Activated naive CD4-positive, alpha-beta T cell treated with anti-CD3 and anti-CD28 coated beads, Interleukin-2, amount 50 U/mL, for 24 hours (primary cell): ENCODE results near the gene CPXM1.

ENCODE experiments used
- H3K27ac Mint-ChIP-seq: one replicate; pipeline ENCODE4 v1.8.0; 2021; ENCODE audit warnings: mild to moderate bottlenecking, mixed read lengths
- H3K27me3 Mint-ChIP-seq: one replicate; pipeline ENCODE4 v1.8.0; 2021; ENCODE audit warnings: mixed read lengths
- H3K36me3 Mint-ChIP-seq: one replicate; pipeline ENCODE4 v1.8.0; 2021; ENCODE audit warnings: mixed read lengths
- H3K4me1 Mint-ChIP-seq: one replicate; pipeline ENCODE4 v1.8.0; 2021; ENCODE audit warnings: mixed read lengths
- H3K4me3 Mint-ChIP-seq: one replicate; pipeline ENCODE4 v1.8.0; 2021; ENCODE audit warnings: mild to moderate bottlenecking, mixed read lengths
- H3K9me3 Mint-ChIP-seq: one replicate; pipeline ENCODE4 v1.8.0; 2021; ENCODE audit warnings: mixed read lengths

CPXM1 gene

DNA sequence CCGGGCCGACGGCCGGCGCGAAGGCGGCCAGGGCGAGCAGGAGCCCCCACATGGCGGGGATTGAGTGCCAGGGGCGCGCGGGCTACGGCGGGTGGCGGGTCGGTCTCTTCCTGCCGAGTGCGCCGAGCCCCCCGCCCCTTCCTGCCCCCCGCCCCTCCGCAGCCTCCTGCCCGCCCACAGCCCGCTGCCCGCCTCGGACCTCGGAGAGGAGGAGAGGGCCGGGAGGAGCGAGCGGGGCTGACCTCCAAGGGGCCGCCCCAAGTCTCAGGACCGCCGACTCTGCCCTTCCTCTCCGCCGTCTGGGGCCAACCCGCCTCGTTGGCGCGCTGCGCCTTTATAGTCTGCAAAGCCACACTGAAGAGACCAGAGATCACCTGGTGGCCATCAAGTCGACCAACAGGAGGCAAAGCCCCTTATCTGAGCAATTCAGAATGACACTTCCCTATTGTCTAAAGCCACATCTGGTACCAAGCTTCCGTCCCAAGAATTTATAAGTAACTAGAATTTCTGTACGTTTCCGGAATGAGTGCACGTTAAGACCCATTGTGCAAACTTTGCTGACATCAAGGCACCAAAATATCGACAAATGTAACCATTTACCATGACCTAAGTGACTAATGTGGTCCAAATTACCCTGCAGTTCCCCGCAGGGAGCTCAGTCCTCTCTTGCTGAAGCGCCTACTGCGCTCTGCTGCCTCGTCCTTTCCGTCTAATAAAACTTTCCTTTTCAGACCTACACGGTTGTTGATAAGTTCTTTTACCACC lies at the start of gene CPXM1:
CPXM1 (minus strand) TSS at position 107 of the 765 bp plus-strand sequence; CDS start at position 52, 55 bp downstream.
- H3K4me3 Mint-ChIP-seq, result peak within 1 kb of the TSS; percentile 93
- peaks cover 26% of the 10 kb centered on the region for H3K4me1 Mint-ChIP-seq
- no peaks in the 10 kb centered on the region for H3K9me3 Mint-ChIP-seq
- peak within 1 kb of the TSS; percentile 71 for H3K27ac Mint-ChIP-seq
- H3K27me3 Mint-ChIP-seq, result peaks cover 50% of the 10 kb centered on the region
- H3K36me3 Mint-ChIP-seq, result peaks cover 2% of the 10 kb centered on the region

DNA sequence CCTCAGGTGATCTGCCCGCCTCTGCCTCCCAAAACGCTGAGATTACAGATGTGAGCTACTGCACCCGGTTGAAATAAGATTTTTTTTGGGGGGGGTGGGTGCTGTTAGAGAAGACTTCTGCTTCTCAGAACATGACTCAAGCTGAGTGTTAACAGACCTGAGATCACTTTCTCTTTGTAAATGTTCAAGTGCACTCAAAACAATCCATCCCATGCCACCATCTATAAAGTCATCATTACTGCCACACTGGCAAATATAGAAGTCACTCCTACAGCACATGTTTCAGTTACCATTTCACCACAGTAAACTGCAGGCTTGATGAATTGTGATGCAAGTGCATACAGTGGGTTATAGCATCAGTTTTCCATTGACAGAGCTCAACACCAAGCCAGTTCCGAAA lies 49.1 kb upstream of the CPXM1 start:
- no peaks in the 10 kb centered on the region for H3K27me3 Mint-ChIP-seq

DNA sequence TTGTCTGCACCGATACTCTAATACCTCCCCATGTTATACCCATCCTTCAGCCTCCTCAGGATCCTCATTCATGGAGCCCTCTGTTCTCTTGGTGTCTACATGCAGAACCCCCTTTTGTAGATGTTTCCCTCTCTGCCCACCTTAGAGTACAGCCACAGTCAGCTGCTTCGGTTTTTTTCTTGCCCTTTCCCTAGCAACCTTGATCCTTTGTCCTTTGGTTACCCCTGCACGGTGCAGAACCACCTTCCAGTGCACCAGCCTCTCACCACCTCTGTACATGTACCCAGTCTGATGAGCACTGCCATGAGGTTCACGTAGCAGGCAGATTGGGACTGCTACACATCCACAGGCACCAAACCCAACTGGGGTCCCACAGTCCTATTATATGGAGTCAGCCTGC lies 47.4 kb upstream of the CPXM1 start:
- Mint-ChIP-seq H3K27ac (no peak overlapping the region), H3K36me3 (peaks cover 4% of the 10 kb centered on the region), H3K27me3 (no peaks in the 10 kb centered on the region), H3K4me1 (peaks cover 43% of the 10 kb centered on the region), H3K4me3 (no peak overlapping the region), H3K9me3 (no peaks in the 10 kb centered on the region)

More for the DNA sequence above, 49.1 kb upstream of the CPXM1 start:
- Mint-ChIP-seq H3K27ac (no peak overlapping the region), H3K36me3 (peaks cover 3% of the 10 kb centered on the region), H3K9me3 (no peaks in the 10 kb centered on the region), H3K4me3 (no peak overlapping the region), H3K4me1 (peaks cover 30% of the 10 kb centered on the region)

DNA sequence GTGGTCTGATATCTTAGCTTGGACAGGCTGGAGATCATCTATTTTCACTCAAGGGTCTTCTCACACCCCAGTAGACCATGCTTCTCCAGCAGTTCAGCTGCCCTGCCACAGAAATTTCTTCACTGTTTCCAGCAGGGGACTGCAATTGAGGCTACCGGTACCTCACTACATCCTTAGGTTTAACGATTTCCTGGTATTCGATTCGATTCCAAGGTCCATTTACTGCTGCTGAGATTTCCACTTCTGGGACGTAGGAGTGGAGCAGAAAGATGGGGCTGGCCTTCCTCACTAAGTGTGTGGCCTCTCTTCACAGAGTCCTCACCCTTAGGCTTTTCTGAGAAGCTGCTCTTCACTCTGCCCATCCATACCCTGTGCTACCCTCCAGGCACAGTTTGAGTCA lies 46.3 kb upstream of the CPXM1 start:
- no peak overlapping the region for H3K4me3 Mint-ChIP-seq

DNA sequence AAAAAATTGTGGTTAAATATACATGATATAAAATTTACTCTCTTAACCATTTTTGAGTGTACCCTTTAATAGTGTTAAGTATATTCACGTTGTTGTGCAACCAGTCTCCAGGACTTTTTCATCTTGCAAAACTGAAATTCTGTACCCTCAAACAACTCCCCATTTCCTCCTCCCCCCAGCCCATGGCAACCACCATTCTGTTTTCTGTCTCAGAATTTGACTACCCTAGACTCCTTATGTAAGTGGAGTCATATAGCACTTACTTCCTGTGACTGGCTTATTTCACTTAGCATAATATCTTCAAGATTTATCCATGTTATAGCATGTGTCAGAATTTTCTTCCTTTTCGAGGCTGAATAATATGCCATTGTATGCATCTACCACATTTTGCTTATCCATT lies 45.2 kb upstream of the CPXM1 start:
- no peak overlapping the region for H3K4me3 Mint-ChIP-seq
- H3K27ac Mint-ChIP-seq, result no peak overlapping the region
- H3K27me3 Mint-ChIP-seq, result no peaks in the 10 kb centered on the region
- no peaks in the 10 kb centered on the region for H3K9me3 Mint-ChIP-seq
- H3K36me3 Mint-ChIP-seq, result peaks cover 4% of the 10 kb centered on the region
- peaks cover 37% of the 10 kb centered on the region for H3K4me1 Mint-ChIP-seq

More for the DNA sequence above, 46.3 kb upstream of the CPXM1 start:
- H3K27me3 Mint-ChIP-seq, result no peaks in the 10 kb centered on the region
- H3K4me1 Mint-ChIP-seq, result peaks cover 35% of the 10 kb centered on the region
- no peaks in the 10 kb centered on the region for H3K9me3 Mint-ChIP-seq
- no peak overlapping the region for H3K27ac Mint-ChIP-seq
- peaks cover 4% of the 10 kb centered on the region for H3K36me3 Mint-ChIP-seq

DNA sequence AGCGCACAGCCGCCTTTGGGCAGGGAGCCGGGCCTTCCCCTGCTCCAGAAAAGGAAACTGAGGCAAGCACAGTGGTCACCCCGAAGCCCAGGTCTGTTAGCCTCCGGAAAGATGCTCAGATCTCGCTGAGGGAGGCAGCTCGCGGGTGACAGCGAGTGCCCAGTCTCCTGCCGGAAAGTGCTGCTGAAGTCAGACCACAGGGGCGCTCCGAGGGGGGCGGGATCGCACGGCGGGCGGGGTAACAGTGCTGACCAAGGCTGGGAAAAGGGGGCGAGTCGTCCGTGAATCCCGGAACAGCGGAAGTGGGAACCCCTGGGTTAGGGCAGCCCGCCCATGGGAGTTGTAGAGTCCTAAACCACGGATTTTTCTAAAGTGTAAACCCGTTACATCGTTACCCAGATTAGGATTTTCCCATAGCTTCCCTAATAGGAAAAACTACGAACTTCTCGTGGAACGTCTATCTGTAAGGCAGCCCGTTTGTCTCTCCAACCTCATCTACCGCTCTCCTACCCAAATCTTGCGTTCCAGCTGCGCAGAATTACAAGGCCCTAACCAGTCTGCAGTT lies 40.6 kb upstream of the CPXM1 start:
- peaks cover 46% of the 10 kb centered on the region for H3K4me1 Mint-ChIP-seq
- peaks cover 6% of the 10 kb centered on the region for H3K36me3 Mint-ChIP-seq
- peak overlapping the region; percentile 95 for H3K4me3 Mint-ChIP-seq
- no peaks in the 10 kb centered on the region for H3K9me3 Mint-ChIP-seq
- no peaks in the 10 kb centered on the region for H3K27me3 Mint-ChIP-seq
- H3K27ac Mint-ChIP-seq, result peak overlapping the region; percentile 89

DNA sequence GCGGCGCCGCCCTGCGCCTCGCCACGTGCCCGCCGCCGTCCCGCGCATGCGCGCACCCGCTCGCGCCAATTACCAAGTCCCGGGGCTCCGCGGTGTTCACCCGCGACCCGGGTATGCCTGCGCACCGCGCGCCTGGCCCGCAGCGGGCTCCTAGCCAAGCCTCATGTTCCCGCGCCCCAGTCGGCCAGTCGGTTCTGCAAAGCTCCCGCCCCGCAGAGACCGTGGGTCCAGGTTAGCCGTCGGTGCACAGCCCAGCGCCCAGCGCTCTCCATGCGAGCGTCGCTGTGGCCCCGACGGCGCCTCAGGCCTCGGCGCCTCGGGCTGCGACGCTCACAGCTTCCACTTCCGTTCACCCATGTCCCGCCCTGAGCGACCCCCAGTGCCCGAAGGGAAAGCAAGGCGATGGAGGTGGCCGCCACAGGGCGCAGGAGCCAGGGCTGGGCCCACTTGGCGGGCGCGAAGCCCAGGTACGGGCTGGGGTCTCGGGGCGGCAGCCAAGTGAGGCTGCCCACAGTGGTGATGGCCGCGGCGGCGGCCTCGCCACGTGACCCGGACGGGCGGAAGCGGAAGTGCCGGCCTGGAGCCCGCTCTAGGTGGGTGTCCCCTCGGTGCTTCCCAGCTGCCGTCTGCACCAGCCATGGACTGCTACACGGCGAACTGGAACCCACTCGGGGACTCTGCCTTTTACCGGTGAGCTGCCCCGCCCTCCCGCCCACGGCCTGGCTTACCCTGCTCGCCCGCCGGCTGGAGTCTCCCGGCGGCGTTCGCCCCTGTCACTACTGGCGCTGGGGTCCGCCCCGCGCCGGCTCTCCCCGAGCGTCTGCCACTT lies 39.9 kb upstream of the CPXM1 start, which contains the start of the genes PCED1A and VPS16:
PCED1A (minus strand) TSS at position 518 of the 829 bp plus-strand sequence. CDS start 743 bp downstream, outside the sequence.
VPS16 (plus strand) TSS at position 608 of the 829 bp plus-strand sequence; CDS start at position 638, 30 bp downstream.
- Mint-ChIP-seq H3K9me3 (no peaks in the 10 kb centered on the region), H3K27me3 (no peaks in the 10 kb centered on the region), H3K27ac (peak within 1 kb of the TSS; percentile 99), H3K4me3 (peak within 1 kb of the TSS; percentile 95), H3K4me1 (peaks cover 42% of the 10 kb centered on the region), H3K36me3 (peaks cover 6% of the 10 kb centered on the region)

DNA sequence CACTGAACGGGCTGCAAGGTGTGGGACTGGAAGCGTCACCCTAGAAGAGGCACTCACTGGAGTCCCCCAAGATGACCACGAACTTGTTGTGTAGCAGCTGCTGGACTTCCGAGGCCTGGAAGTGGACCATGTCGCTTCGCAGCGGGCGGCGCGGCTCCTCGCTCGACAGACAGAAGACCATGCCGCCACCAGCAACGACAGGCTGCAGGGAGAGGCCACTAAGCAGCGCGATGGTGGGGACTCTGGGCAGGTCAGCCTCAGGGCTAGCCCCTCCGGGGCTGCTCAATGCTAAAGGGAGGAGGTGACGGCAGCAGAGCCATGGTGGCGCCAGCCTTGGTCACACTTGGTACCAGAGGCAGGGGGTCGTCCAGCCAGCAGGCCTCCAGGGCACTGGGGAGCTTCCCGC lies 39.3 kb upstream of the CPXM1 start:
- Mint-ChIP-seq H3K9me3 (no peaks in the 10 kb centered on the region), H3K4me3 (peak overlapping the region; percentile 92), H3K4me1 (peaks cover 37% of the 10 kb centered on the region), H3K27ac (peak overlapping the region; percentile 99), H3K36me3 (peaks cover 6% of the 10 kb centered on the region), H3K27me3 (no peaks in the 10 kb centered on the region)

DNA sequence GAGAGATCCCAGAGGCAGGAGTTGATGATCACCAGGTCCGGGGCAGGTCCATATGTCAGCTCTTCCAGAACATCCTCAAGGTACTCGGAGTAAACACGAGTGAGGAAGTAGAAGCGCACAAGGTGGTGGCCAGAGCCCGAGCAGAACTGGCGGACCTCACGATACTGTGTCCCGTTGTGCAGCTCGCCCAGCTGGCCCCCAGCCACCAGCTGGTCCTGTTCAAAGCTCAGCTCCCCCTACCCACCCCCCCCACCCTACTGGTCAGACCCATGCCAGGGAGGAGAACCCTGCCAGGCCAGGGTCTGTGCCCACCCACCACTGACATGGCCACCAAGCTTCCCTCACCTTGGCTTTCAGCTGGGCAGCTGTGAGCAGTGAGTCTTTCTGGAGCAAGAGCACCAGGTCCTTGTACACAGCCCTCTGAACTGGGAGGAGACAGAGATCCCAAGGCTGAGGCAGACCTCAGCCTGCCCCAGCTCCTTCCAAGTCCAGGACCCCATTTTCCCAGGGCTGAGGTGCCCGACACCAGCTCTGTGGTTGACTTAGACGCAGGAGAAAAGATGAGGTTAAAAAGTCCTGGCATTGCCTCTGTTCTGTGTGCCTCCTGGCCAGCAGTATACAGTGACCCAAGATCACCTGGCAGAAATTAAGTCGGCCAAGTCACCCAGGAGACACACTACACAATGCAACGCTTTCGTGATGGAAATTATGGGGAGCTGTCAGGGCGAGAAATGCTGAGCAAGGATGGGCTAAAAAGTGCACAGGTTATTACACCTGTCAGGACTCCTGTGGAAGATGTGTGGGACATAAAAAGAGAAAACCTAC lies 38.6 kb upstream of the CPXM1 start:
- Mint-ChIP-seq H3K4me1 (peaks cover 30% of the 10 kb centered on the region), H3K36me3 (peaks cover 4% of the 10 kb centered on the region)

DNA sequence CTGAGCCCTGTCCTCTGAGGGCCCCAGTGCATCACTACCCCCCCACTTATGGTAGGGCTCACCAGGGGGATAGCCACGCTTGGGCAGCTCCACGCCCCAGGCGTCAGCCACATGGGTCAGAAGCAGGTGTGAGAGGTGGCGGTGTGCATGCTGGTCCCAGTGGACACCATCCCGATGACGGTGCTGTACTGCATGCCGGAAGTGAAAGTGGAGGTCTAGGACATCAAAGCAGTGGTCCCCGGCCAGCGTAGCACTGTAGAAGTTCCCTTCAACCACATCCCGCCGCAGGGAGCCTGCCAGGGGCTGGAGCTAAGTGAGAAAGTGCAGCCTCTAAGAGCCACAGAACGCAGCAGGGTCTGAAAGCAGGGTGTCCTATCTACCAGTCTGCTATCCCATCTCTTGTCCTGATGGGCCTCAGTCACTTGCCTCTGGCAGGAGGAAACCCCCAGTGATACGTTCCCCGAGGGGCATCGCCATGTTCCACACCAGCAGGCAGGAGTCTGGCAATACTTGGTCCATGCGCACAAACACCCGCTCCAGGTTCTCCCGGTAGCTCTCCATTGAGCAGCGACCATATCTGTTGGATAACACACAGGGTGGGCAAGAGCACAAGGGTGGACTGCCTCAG lies 37.9 kb upstream of the CPXM1 start:
- no peak overlapping the region for H3K27ac Mint-ChIP-seq
- H3K4me1 Mint-ChIP-seq, result peaks cover 23% of the 10 kb centered on the region
- no peaks in the 10 kb centered on the region for H3K9me3 Mint-ChIP-seq
- H3K36me3 Mint-ChIP-seq, result peaks cover 4% of the 10 kb centered on the region
- H3K4me3 Mint-ChIP-seq, result peak overlapping the region; percentile 26
- no peaks in the 10 kb centered on the region for H3K27me3 Mint-ChIP-seq

More for the DNA sequence above, 38.6 kb upstream of the CPXM1 start:
- Mint-ChIP-seq H3K4me3 (peak overlapping the region; percentile 92), H3K27me3 (no peaks in the 10 kb centered on the region), H3K9me3 (no peaks in the 10 kb centered on the region), H3K27ac (peak overlapping the region; percentile 99)

DNA sequence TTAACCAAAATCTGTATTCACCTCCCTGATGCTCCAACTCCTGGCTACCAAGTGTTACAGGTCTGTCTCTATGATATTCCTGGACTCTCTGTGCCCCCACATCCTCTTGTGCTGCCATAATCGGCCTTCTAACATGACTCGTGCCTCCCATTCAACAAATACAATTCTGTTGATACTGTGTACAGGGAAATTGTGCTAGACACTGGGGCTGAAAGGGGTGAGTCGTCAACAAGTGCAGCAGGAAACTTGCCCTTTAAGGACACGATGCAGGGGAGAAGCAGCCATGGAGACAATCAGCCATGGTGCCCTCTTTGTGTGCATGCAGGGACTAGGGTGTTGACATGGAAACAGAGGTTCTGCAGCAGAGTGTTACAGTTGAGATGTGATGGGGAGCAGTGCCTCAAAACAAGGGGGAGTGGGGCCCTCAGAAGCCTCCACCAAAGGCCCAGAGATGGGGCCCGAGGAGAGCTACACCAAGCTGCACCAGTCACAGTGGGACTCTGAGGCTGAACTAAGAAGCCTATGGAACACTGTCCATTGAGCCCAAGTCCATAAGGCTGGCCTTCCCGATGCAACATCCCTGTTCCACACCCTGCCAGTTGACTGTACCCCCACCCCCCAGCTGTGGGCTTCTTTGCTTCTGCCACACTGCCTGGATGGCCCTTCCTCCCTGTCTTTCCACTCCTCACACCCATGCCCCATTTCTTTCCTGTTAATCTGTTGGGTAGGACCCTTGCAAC lies 37.0 kb upstream of the CPXM1 start:
- Mint-ChIP-seq H3K9me3 (no peaks in the 10 kb centered on the region), H3K27me3 (no peaks in the 10 kb centered on the region), H3K27ac (peak overlapping the region; percentile 61), H3K4me1 (peaks cover 18% of the 10 kb centered on the region), H3K4me3 (no peak overlapping the region), H3K36me3 (peaks cover 4% of the 10 kb centered on the region)

DNA sequence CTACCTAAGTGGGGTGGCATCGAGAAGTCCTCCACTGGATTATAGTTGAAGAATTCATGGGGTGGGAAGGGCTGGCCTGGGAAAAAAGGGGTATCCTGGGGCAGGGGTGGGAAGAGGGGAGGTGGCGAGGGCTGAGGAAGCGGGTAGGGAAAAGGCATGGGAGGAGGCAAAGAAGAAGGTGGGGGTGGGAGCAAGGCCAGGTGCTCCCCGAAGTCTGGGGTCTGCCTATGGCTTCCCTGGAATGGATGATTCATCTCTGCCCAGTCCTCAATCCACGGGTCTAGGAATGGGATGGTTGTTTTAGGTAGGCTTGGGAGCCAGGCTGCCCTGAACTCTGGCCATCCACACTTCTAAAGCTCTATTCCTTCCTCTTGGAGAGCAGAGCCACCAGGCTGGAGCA lies 35.6 kb upstream of the CPXM1 start:
- Mint-ChIP-seq H3K9me3 (no peaks in the 10 kb centered on the region), H3K27ac (peak overlapping the region; percentile 14)

DNA sequence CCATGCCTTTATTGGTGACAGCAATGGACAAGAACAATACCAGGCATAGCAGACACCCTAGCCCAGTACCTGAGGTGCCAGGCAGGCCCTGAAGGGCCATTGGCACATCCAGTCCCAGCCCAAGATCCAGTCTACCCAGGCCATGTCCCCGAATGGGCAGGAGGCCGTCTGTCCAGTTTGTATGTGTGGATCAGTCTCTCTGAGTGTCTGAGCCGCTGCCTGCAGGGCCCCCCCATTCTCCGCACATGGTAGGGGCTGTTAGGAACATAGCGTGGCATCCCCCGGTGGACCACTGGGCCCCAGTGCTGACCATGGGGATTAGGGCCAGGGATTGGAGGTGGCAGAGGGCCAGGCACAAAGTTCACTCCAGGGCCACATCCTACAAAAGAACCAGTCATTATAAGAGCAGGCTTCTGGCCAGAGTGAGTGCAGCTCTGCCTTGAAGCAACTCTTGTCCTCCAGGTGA lies 34.9 kb upstream of the CPXM1 start:
- H3K27ac Mint-ChIP-seq, result peak overlapping the region; percentile 62
- H3K4me1 Mint-ChIP-seq, result peaks cover 22% of the 10 kb centered on the region
- H3K27me3 Mint-ChIP-seq, result no peaks in the 10 kb centered on the region
- H3K9me3 Mint-ChIP-seq, result no peaks in the 10 kb centered on the region
- peaks cover 4% of the 10 kb centered on the region for H3K36me3 Mint-ChIP-seq
- H3K4me3 Mint-ChIP-seq, result no peak overlapping the region

More for the DNA sequence above, 35.6 kb upstream of the CPXM1 start:
- peaks cover 4% of the 10 kb centered on the region for H3K36me3 Mint-ChIP-seq
- no peak overlapping the region for H3K4me3 Mint-ChIP-seq
- H3K4me1 Mint-ChIP-seq, result peaks cover 22% of the 10 kb centered on the region
- no peaks in the 10 kb centered on the region for H3K27me3 Mint-ChIP-seq
